Measurements from ENCODE around the gene TMEM232.
"Not testable (repeated sequence)": the region's sequence is repeated elsewhere in the genome, so short reads cannot be mapped to it uniquely, and the experiment has no call there.

The TMEM232 gene

GRCh38 chr5:110545716-110546115 is 180.8 kb downstream of the TMEM232 start:
- no peaks in the 10 kb centered on the region for H3K9me3 ChIP-seq (ENCODE audit: control insufficient read depth, insufficient read depth, low read length)

GRCh38 chr5:110544603-110545002 is 181.9 kb downstream of the TMEM232 start:
- no peaks in the 10 kb centered on the region for H3K36me3 ChIP-seq (ENCODE audit: insufficient read depth, low read length)
- H3K4me1 ChIP-seq (ENCODE audit: insufficient read depth, low read length), result peaks cover 15% of the 10 kb centered on the region; the same call in 1 of the 2 replicates
- no peak overlapping the region for H3K9ac ChIP-seq (ENCODE audit: low read depth, low read length)
- no peaks in the 10 kb centered on the region for H3K9me3 ChIP-seq (ENCODE audit: control insufficient read depth, insufficient read depth, low read length)

More at GRCh38 chr5:110545716-110546115, 180.8 kb downstream of the TMEM232 start:
- no peak overlapping the region for H3K9ac ChIP-seq (ENCODE audit: low read depth, low read length)
- H3K4me1 ChIP-seq (ENCODE audit: insufficient read depth, low read length), result peaks cover 15% of the 10 kb centered on the region; the same call in 1 of the 2 replicates
- no peaks in the 10 kb centered on the region for H3K36me3 ChIP-seq (ENCODE audit: insufficient read depth, low read length)

- no peaks in the 10 kb centered on the region for H3K9me3 ChIP-seq (ENCODE audit: control insufficient read depth, insufficient read depth, low read length)
- H3K4me1 ChIP-seq (ENCODE audit: insufficient read depth, low read length), result peaks cover 15% of the 10 kb centered on the region; the same call in 1 of the 2 replicates
- no peaks in the 10 kb centered on the region for H3K36me3 ChIP-seq (ENCODE audit: insufficient read depth, low read length)
- H3K9ac ChIP-seq (ENCODE audit: low read depth, low read length), result no peak overlapping the region
Measured at GRCh38 chr5:110542949-110543348, 183.5 kb downstream of the TMEM232 start.

- Histone ChIP-seq H3K9ac (ENCODE audit: low read depth, low read length) (peak overlapping the region; percentile 40; the same call in 1 of the 2 replicates), H3K4me1 (ENCODE audit: insufficient read depth, low read length) (peaks cover 25% of the 10 kb centered on the region), H3K36me3 (ENCODE audit: insufficient read depth, low read length) (no peaks in the 10 kb centered on the region), H3K9me3 (ENCODE audit: control insufficient read depth, insufficient read depth, low read length) (no peaks in the 10 kb centered on the region; the same call in 1 of the 2 replicates)
Measured at GRCh38 chr5:110536120-110537115, 190.1 kb downstream of the TMEM232 start.

- not testable (repeated sequence) for H3K36me3 ChIP-seq (ENCODE audit: insufficient read depth, low read length); H3K9me3 ChIP-seq (ENCODE audit: control insufficient read depth, insufficient read depth, low read length)
- Histone ChIP-seq H3K9ac (ENCODE audit: low read depth, low read length) (peak overlapping the region; percentile 40; the same call in 1 of the 2 replicates), H3K4me1 (ENCODE audit: insufficient read depth, low read length) (peaks cover 21% of the 10 kb centered on the region)
Measured at GRCh38 chr5:110535146-110535545, 191.3 kb downstream of the TMEM232 start.

GRCh38 chr5:110525762-110526161 is 200.7 kb downstream of the TMEM232 start:
- Histone ChIP-seq H3K4me1 (ENCODE audit: insufficient read depth, low read length) (no peaks in the 10 kb centered on the region), H3K36me3 (ENCODE audit: insufficient read depth, low read length) (no peaks in the 10 kb centered on the region), H3K9me3 (ENCODE audit: control insufficient read depth, insufficient read depth, low read length) (peaks cover 7% of the 10 kb centered on the region)

GRCh38 chr5:110517396-110517795 is 209.1 kb downstream of the TMEM232 start:
- Histone ChIP-seq H3K9ac (ENCODE audit: low read depth, low read length) (no peak overlapping the region), H3K36me3 (ENCODE audit: insufficient read depth, low read length) (no peaks in the 10 kb centered on the region), H3K4me1 (ENCODE audit: insufficient read depth, low read length) (peaks cover 16% of the 10 kb centered on the region), H3K9me3 (ENCODE audit: control insufficient read depth, insufficient read depth, low read length) (peaks cover 3% of the 10 kb centered on the region)

More at GRCh38 chr5:110525762-110526161, 200.7 kb downstream of the TMEM232 start:
- H3K9ac ChIP-seq (ENCODE audit: low read depth, low read length), result no peak overlapping the region

- Histone ChIP-seq H3K9me3 (ENCODE audit: control insufficient read depth, insufficient read depth, low read length) (no peaks in the 10 kb centered on the region), H3K36me3 (ENCODE audit: insufficient read depth, low read length) (no peaks in the 10 kb centered on the region)
Measured at GRCh38 chr5:110514030-110514429, 212.4 kb downstream of the TMEM232 start.

GRCh38 chr5:110512266-110512665 is 214.2 kb downstream of the TMEM232 start:
- Histone ChIP-seq H3K4me1 (ENCODE audit: insufficient read depth, low read length) (peaks cover 13% of the 10 kb centered on the region), H3K36me3 (ENCODE audit: insufficient read depth, low read length) (no peaks in the 10 kb centered on the region), H3K9me3 (ENCODE audit: control insufficient read depth, insufficient read depth, low read length) (no peaks in the 10 kb centered on the region), H3K9ac (ENCODE audit: low read depth, low read length) (no peak overlapping the region)

More at GRCh38 chr5:110514030-110514429, 212.4 kb downstream of the TMEM232 start:
- no peak overlapping the region for H3K9ac ChIP-seq (ENCODE audit: low read depth, low read length)
- peaks cover 26% of the 10 kb centered on the region for H3K4me1 ChIP-seq (ENCODE audit: insufficient read depth, low read length)

GRCh38 chr5:110510146-110510545 is 216.3 kb downstream of the TMEM232 start:
- no peaks in the 10 kb centered on the region for H3K36me3 ChIP-seq (ENCODE audit: insufficient read depth, low read length)
- H3K9ac ChIP-seq (ENCODE audit: low read depth, low read length), result no peak overlapping the region
- H3K9me3 ChIP-seq (ENCODE audit: control insufficient read depth, insufficient read depth, low read length), result no peaks in the 10 kb centered on the region
- H3K4me1 ChIP-seq (ENCODE audit: insufficient read depth, low read length), result peaks cover 10% of the 10 kb centered on the region

- H3K36me3 ChIP-seq (ENCODE audit: insufficient read depth, low read length), result no peaks in the 10 kb centered on the region
- H3K9ac ChIP-seq (ENCODE audit: low read depth, low read length), result no peak overlapping the region
- no peaks in the 10 kb centered on the region for H3K9me3 ChIP-seq (ENCODE audit: control insufficient read depth, insufficient read depth, low read length)
- H3K4me1 ChIP-seq (ENCODE audit: insufficient read depth, low read length), result peaks cover 14% of the 10 kb centered on the region
Measured at GRCh38 chr5:110507972-110508371, 218.5 kb downstream of the TMEM232 start.

- Histone ChIP-seq H3K9me3 (ENCODE audit: control insufficient read depth, insufficient read depth, low read length) (no peaks in the 10 kb centered on the region), H3K36me3 (ENCODE audit: insufficient read depth, low read length) (no peaks in the 10 kb centered on the region), H3K9ac (ENCODE audit: low read depth, low read length) (no peak overlapping the region), H3K4me1 (ENCODE audit: insufficient read depth, low read length) (peaks cover 22% of the 10 kb centered on the region)
Measured at GRCh38 chr5:110506378-110506777, 220.1 kb downstream of the TMEM232 start.

GRCh38 chr5:110496276-110496675 is 230.2 kb downstream of the TMEM232 start:
- Histone ChIP-seq H3K9me3 (ENCODE audit: control insufficient read depth, insufficient read depth, low read length) (no peaks in the 10 kb centered on the region), H3K9ac (ENCODE audit: low read depth, low read length) (no peak overlapping the region), H3K36me3 (ENCODE audit: insufficient read depth, low read length) (no peaks in the 10 kb centered on the region), H3K4me1 (ENCODE audit: insufficient read depth, low read length) (no peaks in the 10 kb centered on the region)

- H3K4me1 ChIP-seq (ENCODE audit: insufficient read depth, low read length), result no peaks in the 10 kb centered on the region
- no peak overlapping the region for H3K9ac ChIP-seq (ENCODE audit: low read depth, low read length)
- no peaks in the 10 kb centered on the region for H3K9me3 ChIP-seq (ENCODE audit: control insufficient read depth, insufficient read depth, low read length)
- no peaks in the 10 kb centered on the region for H3K36me3 ChIP-seq (ENCODE audit: insufficient read depth, low read length)
Measured at GRCh38 chr5:110492446-110492845, 234.0 kb downstream of the TMEM232 start.

- H3K9ac ChIP-seq (ENCODE audit: low read depth, low read length), result no peak overlapping the region
- H3K36me3 ChIP-seq (ENCODE audit: insufficient read depth, low read length), result no peaks in the 10 kb centered on the region
- peaks cover 20% of the 10 kb centered on the region for H3K4me1 ChIP-seq (ENCODE audit: insufficient read depth, low read length)
Measured at GRCh38 chr5:110478895-110479294, 247.6 kb downstream of the TMEM232 start.

More at GRCh38 chr5:110478895-110479294, 247.6 kb downstream of the TMEM232 start:
- no peaks in the 10 kb centered on the region for H3K9me3 ChIP-seq (ENCODE audit: control insufficient read depth, insufficient read depth, low read length)
